Hematopoietic multipotent progenitor cell (in vitro differentiated cells): ENCODE results near the gene ZC3H12C. TPM values are rescaled to one million over a fixed set of nuclear protein-coding genes. Genes with fewer than 3 reads are reported as not detected.
"Not testable (repeated sequence)": the region's sequence is repeated elsewhere in the genome, so short reads cannot be mapped to it uniquely, and the experiment has no call there.

ENCODE experiments used
- DNase-seq, 3 donors: peaks; one replicate each; pipeline ENCODE4 v3.0.0-alpha.2; 2011 to 2015; ENCODE audit warnings: low read depth in 2 of 3, low spot score in 2 of 3
- total RNA-seq: library from RNA; depleted of rRNA; stranded (reverse); fragments of >200 nt; gene quantifications from one replicate; pipeline ENCODE4 v1.2.3, GENCODE V29; 2012

Gene ZC3H12C
- total RNA-seq, 1 donor = 11.8 TPM

DNA sequence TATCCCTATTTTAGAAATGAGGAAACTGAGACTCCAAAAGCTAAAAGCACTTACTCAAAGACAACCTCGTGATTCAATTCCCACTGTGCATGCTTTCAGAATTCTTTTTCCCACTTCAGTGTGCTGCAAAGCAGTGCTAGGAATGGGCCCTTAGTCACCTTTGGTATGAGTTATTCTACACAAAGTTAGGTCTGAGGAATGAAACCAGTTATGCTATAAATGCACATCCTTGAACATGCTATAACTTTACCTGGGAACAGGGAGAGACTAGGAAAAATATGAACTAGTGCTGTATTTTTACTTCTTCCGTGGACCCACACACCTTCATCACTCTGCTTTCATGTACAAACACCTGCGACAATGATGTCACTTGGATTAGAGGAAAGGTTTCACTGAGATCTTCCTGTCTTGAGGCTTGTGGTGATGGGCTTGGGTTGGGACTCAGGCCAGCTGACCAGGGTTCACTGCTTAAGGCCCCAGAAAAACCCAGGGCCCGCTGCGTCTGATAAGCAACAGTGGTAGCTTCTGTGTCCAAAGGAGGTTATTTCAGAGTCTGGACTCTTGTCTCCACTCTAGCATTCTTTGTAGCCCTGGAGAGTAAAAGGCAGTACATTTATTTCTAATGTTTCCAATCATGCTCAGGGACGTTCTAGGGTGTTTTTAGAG is 81.6 kb downstream of the ZC3H12C start:
- no peak for DNase-seq

DNA sequence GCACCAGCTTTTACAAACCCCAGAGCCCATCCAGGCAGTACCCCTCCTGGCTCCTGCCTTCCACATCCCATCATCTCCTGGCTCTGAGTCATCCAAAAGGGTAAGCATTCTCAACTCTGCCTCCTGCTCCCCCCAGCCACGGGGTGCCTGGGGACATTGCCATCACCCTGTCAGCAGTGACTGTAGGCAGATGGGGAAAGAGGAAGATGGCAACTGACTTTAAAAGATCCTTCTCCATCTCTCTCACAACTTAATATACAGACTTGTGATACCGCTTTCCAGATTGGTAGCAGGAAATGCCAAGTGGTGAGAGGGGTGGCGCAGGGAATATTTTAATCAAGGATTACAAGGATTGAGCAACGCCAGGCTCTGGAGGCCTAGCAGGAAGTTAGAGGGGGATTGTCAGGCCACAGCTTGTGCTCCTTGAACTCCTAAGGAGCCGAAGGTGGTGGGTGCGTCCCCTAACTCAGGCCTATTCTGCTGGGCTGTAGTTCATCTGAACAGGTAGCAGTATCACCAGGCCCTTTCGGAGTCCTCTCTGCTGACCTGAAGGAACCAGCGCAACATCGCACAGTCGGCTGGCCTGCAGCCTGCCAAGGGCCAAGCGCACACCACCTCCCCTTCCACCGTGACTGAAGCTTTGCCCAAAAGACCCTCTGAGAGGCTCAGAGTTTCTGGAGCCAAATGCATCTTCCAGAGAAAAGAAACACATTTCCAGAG is 83.3 kb downstream of the ZC3H12C start:
- peak in 1 of 3 donors; percentile 33 for DNase-seq

DNA sequence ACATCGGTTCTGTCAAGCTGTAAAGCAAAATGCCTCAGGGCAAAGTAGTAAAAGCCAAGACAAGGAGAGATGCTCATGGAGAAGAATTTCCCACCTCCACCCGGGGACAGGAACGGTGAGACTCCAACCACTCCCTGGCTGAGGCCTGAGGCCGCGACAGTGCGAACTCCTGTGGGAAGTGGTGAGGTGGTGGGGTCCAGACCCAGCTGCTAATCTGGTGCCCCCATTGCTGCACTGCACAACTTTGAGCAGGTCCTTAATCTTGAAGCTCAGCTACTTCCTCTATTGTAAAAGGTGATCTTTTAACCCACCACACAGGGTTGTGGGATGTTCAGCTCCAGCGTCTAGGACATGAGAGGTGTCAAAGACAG is 83.9 kb downstream of the ZC3H12C start:
- DNase-seq = peak in 1 of 3 donors; percentile 60

DNA sequence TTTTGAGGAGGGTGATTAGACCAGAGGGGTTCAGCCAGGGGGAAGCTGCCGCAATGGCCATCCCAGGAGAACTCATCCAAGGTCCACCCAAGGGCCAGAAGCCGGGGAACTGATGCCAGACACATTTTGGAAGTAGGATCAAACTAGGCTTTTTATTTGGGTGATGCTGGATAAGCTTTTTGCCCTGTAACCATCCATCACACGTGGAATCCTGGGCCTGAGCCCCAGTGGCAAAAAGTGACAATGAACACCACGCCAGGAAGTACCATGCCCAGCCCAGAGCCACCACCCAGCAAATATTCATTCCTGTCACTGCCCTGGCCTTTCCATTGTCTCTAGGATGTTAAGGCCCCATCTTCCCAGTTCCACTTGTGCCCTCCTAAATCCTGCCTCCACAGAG is 85.9 kb downstream of the ZC3H12C start:
- no peak for DNase-seq

DNA sequence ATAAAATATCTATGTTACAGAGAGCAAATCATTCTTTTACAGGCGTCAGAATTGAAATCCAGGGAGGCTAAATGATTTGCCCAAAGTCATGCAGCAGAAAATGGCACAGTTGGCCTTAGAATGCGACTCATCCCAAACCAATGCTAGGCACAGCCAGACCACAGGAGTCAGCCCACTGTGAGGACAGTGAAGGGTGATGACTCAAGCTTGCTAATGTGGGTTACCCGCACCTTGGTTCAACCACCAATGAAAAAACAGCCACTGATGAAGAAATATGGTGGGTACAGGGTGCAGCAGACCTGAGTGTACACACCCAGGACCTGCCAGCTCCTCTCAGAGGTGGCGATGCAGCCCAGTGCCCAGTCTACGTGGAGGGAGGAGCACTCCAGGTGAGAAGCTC is 89.7 kb downstream of the ZC3H12C start:
- DNase-seq = no peak

DNA sequence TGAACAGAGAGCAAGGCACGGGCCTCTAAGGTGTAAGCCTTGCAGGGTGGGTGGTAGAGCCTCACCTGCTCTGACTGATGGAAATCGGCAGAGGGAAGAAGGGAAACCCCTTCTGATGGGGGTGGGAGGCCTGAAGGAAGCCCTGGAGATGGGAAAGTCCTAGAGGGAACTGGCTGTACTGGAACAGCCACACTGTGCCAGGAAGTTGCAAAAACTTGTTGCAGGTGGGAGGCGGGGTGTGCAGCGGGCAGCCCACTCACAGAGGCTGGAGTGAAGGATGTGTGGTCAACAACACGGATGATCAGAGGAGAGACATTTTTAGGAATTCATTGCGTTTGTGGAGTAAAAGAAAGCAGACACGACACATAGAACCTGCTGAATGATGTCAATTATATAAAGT is 91.3 kb downstream of the ZC3H12C start:
- no peak for DNase-seq

DNA sequence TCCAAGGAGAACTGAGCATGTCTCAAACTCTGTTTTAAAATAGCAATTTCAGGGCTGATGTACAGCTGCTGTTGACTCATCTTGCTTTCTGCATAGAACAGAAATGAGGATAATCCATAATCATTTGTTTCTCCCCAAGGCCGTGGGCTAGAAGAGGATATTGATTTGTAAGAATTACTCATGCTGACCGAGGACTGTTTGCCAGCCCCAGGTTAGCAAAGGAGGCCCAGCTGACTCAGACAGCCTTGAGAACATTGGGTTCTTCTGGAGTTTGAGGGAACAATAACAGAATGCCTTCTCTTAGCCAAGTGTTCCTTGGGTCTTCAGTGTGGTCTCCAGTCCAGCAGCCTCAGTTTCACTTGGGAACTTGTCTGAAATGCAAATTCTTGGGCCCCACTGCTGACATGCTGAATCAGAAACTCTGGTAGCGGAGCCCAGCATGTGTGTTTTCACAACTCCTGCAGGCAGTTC is 92.0 kb downstream of the ZC3H12C start:
- DNase-seq = no peak

DNA sequence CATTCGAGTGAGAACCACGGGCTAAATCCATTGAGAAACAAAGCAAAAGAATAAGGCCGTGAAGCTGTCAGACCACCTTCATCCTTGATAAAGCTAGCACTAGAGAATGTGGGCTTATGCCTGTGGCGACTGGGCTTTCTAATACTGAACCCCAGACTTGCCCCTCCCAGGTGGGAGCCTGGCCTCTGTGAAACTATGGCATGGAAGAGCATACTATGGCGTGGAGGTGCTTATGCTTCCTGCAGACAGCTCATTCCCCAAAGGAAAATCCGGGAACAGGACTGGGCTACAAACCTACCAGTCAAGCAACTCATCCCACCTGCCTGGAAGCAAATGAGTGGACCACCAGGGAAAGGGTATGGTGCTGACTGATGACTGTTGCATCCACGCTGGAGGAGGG is 92.4 kb downstream of the ZC3H12C start:
- DNase-seq = no peak

DNA sequence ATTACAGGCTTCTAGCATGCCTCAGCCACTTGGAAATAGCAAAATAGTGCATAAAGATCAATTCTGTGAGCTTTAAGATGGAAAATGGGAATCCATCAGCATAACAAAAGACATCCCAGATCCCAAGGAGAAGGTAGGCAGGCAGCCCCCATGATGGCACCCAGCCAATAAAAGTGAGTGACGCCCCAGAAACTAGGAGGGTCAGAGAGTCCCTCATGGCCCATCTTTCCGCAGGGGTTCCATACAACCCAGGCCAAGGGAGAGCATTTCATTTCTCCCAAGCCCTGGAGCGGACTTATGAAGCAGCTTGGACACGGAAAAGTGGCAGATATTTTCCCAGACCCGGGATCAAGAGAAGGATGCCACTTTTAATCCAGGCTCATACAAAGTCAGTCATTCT is 93.3 kb downstream of the ZC3H12C start:
- DNase-seq = no peak

DNA sequence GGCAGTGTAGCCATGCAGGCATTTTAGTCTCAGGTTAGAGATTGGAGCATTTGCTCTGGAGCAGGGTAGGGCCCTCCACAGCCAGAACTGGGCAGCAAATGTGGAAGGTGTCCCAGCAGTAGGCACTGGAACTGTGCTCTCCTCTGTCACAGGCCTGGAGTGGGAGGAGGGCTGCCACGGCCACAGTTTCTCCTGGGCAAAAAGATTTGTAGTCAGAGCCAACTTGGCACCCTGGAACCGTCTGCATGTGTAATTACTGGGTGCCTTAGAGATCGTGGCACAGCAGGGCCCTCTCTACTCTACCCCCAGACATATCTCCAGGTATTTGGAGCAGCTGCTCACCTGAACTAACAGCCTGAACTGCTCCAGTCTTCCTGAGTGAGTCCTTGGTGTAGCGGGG is 93.7 kb downstream of the ZC3H12C start:
- DNase-seq = no peak

DNA sequence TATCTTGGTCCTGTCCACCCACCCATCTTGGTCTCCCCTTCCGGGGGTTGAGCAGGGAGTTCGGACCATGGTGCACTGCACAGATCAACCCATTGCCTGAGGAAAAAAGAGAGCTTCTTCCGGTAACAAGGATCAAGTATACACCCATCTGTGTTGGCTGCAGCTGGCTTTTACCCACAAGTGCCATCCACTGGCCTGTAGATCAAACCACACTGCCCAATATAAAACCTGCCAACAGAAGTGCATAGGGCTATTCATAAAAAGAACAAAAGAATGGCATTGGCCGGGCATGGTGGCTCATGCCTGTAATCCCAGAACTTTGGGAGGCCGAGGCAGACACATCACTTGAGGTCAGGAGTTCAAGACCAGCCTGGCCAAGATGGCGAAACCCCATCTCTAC is 94.5 kb downstream of the ZC3H12C start:
- no peak for DNase-seq

DNA sequence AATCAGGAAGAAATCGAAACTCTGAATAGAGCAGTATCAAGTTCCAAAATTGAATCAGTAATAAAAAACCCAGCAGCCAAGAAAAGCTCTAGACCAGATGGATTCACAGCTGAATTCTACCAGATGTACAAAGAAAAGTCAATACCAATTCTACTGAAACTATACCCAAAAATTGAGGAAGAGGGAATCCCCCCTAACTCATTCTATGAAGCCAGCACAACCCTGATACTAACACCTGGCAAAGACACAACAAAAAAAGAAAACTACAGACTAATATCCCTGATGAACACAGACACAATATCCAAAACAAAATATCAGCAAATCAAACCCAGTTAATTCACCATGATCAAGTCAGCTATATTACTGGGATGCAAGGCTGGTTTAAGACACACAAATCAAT is 97.7 kb downstream of the ZC3H12C start:
- no peak for DNase-seq

DNA sequence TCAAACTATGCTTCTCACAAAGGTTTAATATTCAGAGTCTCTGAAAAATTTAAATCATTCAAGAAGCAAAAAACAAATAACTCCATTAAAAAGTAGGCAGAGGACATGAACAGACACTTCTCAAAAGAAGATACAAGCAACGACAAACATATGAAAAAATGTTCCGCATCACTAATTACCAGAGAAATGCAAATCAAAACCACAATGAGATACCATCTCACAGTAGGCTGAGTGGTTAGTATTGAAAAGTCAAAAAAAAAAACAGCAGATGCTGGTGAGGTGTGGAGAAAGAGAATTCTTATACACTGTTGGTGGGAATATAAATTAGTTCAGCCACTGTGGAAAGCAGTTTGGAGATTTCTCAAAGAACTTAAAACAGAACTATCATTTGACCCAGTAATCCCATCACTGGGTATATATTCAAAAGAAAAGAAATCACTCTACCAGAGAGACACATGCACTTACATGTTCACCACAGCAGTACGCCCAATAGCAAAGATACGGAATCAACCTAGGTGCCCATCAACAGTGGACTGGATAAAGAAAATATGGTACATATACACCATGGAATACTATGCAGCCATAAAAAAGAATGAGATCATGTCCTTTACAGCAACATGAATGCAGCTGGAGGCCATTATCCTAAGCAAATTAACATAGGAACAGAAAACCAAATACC is 99.6 kb downstream of the ZC3H12C start:
- DNase-seq = peak in 1 of 3 donors; percentile 21

DNA sequence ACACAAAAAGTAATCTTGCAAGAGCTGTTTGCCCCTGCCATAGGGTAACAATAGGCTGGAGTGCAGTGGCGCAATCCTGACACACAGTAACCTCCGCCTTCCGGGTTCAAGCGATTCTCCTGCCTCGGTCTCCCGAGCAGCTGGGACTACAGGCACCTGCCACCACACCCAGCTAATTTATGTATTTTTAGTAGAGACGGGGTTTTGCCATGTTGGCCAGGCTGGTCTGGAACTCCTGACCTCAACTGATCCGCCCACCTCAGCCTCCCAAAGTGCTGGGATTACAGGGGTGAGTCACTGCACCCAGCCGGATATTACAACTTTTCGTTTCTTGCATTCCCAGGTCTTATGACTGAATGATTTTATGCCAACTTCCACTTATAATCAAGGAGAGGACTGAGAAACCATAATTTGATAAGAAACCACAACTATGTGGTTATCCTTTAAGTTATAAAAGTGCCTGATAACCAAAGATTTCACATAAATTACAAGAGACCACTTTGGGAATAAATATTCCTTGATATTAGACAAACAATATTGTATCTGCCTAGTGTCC is 101.1 kb downstream of the ZC3H12C start:
- DNase-seq = not testable (repeated sequence)

DNA sequence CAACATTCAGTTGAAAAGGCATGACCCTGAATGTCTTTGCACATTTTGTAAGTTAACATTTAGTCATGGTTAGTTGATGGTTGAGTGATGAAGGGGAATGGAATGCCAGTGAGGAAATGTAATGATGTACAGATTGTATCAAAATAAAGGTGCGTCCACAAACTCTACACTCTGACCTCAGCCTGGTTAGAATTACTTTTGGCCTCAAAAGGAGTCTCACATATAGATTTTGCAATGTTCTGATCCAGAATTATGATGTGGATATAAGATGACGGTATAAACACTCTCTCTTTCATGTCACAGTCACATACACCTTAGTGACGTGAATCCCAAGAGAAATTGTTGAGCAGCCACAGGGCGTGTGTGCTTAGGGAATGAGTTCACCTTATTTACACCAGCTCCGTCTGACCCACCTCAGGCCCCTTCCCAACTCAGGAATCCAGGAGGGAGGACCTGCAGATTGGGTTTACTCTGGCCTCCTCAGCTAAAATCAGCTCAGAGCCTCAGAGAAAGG is 103.1 kb downstream of the ZC3H12C start:
- no peak for DNase-seq

DNA sequence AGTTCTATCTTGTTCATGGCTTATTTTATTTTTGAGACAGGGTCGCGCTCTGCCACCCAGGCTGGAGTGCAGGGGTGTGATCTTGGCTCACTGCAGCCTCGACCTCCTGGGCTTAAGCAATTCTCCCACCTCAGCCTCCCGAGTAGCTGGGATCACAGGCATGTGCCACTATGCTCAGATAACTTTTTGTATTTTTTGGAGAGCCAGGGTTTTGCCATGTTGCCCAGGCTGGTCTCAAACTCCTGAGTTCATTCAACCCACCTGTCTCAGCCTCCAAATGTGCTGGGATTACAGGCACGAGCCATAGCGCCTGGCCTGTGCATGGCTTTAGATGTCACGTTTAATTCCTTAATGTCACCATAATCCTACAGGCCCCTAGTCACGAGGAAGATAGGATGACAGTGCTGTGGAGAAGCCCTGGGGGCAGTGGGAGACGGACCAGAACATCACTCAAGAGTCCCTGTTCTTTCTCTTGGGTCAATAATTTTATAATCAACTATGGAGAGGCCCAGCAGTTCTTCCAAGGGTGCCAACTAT is 103.8 kb downstream of the ZC3H12C start:
- DNase-seq = no peak

DNA sequence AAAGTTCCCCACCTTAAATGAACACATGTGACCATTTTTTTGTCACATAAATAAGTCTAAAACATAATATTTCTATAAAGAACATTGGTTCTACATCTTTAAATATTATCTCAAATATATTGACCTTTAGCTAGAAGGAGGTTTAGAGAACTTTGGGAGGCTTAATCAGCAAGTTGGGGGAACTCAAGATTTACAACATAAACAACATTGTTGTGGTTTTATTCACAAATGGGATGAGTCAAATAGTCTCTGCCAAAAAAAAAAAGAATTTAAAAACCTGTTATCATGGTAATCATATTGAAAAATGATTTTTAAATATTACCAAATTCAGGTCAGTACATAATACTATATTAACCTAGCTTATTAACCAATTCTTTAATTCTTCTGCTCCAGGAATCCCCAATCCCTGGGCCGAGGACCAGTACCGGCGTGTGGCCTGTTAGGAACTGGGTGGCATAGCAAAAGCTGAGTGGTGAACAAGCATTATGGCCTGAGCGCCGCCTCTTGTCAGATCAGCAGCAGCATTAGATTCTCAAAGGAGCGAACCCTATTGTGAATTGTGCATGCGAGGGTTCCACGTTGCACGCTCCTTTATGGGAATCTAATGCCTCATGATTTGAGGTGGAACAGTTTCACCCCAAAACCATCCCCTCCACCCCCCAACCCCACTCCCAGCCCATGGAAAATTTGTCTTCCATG is 105.0 kb downstream of the ZC3H12C start:
- DNase-seq = no peak

DNA sequence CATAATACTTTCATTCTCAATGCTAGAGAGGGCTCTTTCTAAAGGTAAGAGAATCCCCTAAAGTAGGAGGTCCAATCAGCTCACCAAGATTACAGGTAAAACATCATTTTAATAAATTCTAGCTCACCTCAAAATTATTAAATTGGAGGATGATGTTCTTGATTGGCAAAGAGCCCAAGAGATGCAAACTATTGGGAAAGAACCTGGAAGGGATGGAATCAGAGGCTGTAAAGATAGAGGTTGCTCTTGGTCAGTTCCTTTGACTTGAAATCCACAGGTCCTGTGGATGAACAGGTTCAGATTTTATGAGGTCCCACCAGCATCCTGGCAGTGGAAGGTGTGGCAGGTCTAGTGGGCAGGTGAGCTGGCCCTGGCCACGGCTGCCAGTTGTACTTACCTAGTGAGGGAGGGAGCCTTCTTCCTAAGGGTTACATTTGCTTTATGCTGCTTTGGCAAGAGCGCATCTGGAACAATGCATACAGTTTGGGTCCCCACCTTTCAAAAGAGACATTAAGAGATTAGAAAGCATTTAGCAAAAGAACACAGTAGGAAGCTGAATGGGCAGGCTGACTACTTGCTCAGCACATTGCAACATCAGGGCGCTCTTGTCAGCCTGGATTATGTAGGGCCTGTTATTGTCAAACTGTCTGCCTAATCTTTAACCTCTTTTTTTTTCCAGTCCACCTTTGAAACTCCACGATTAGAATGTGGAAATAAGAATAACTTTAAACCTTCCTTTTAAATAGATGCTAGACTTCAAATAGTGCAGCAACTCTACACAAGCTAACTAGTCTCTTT is 106.2 kb downstream of the ZC3H12C start:
- DNase-seq = no peak

DNA sequence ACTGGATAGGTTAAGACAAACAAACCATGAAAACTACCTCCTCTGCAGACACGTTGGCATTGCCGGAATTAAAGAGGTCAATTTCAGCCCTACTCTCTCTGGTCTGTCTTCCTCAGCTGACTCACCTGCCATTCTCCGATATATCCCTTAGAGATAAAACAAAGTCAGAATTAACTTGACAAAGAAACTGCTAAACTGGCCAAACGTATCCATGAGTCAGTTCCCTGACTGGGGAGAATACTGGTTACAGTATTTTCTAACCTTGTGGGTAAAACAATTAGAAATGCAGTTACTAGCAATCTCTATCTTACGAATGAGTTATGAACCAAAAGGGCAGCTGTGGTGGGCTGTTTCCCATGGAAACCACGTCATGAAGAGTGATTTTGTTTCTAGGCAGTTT is 107.0 kb downstream of the ZC3H12C start:
- no peak for DNase-seq

DNA sequence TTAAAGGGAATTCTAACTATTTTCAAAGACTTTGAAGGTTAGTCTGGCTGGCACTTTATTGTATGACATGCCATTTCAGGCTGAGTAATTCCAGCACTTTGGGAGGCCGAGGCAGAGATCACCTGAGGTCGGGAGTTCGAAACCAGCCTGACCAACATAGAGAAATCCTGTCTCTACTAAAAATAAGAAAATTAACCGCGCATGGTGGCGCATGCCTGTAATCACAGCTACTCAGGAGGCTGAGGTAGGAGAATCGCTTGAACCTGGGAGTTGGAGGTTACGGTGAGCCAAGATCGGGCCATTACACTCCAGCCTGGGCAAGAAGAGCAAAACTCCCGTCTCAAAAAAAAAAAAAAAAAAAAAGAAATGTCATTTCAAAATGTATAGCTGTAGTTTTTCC is 107.6 kb downstream of the ZC3H12C start:
- DNase-seq = no peak
